GM12865 (cell line): ENCODE results near the gene APOD.

Source experiments
- DNase-seq: peaks from one replicate; pipeline ENCODE4 v3.0.0; 2010; ENCODE audit warnings: low read depth
- H3K4me3 ChIP-seq: 2 replicates; pipeline ENCODE4 v1.5.1; 2011; ENCODE audit warnings: mild to moderate bottlenecking, low read depth, low read length, control low read depth
- CTCF ChIP-seq: IDR thresholded peaks from 2 replicates; pipeline ENCODE4 v1.5.1; 2011; ENCODE audit warnings: low read length, control low read depth, low read depth, inconsistent platforms; ENCODE audit not compliant: insufficient read depth; ENCODE audit errors: missing control alignments

Gene APOD

GRCh38 chr3:195542316-195542697, 41.4 kb downstream of the APOD start:
- H3K4me3 ChIP-seq, result peak overlapping the region; percentile 90
- no peak for TF ChIP-seq CTCF
- peak; percentile 64 for DNase-seq

- peak overlapping the region; percentile 90 for H3K4me3 ChIP-seq
- no peak for TF ChIP-seq CTCF
- peak; percentile 22 for DNase-seq
These were observed 43.2 kb downstream of the APOD start for GRCh38 chr3:195540511-195540910.

GRCh38 chr3:195540027-195540426, 43.7 kb downstream of the APOD start:
- peak; percentile 44 for DNase-seq
- TF ChIP-seq CTCF, result no peak
- H3K4me3 ChIP-seq, result peak overlapping the region; percentile 90

GRCh38 chr3:195539479-195539878, 44.3 kb downstream of the APOD start:
- peak overlapping the region; percentile 45 for H3K4me3 ChIP-seq
- DNase-seq, result no peak
- TF ChIP-seq CTCF, result no peak

GRCh38 chr3:195537995-195538394, 45.7 kb downstream of the APOD start:
- DNase-seq, result peak; percentile 88
- H3K4me3 ChIP-seq, result peak overlapping the region; percentile 45
- no peak for TF ChIP-seq CTCF

GRCh38 chr3:195535293-195535692, 48.4 kb downstream of the APOD start:
- H3K4me3 ChIP-seq, result no peak overlapping the region
- TF ChIP-seq CTCF, result no peak
- DNase-seq, result no peak

GRCh38 chr3:195532834-195533233, 50.9 kb downstream of the APOD start:
- H3K4me3 ChIP-seq, result no peak overlapping the region
- no peak for DNase-seq
- no peak for TF ChIP-seq CTCF
